WTC11 (cell line): Measurements from ENCODE around the gene CDK2. TPM values are rescaled to one million over a fixed set of nuclear protein-coding genes. Genes with fewer than 3 reads are reported as not detected.

ENCODE experiments used
- ATAC-seq: fragments of 200-7000 bp; cut with Tn5 transposase; 2 replicates; pipeline ENCODE4 v1.10.0; 2021; ENCODE audit warnings: mild to moderate bottlenecking, moderate library complexity
- CTCF ChIA-PET: fragments of 300-600 bp; sonication (Branson Sonifier 250); formaldehyde crosslinking; loops from one replicate; lab custom pipeline; 2021; ENCODE audit warnings: antibody characterized with exemption; lab: Charles Lee
- POLR2A ChIA-PET: fragments of 350-600 bp; sonication (Branson Sonifier 250); formaldehyde crosslinking; loops from one replicate; lab custom pipeline; 2021; ENCODE audit warnings: antibody characterized with exemption; lab: Charles Lee
- DNase-seq: peaks from one replicate; pipeline ENCODE4 v3.0.0; 2021; ENCODE audit warnings: low spot score
- H3K27ac Mint-ChIP-seq: 2 replicates; pipeline ENCODE4 v1.8.0; 2021; ENCODE audit warnings: mixed read lengths
- H3K27me3 Mint-ChIP-seq: 2 replicates; pipeline ENCODE4 v1.8.0; 2021; ENCODE audit warnings: low read depth, mild to moderate bottlenecking, moderate library complexity, mixed read lengths
- H3K36me3 Mint-ChIP-seq: 2 replicates; pipeline ENCODE4 v1.8.0; 2021; ENCODE audit warnings: mixed read lengths
- H3K4me1 Mint-ChIP-seq: 2 replicates; pipeline ENCODE4 v1.8.0; 2022; ENCODE audit warnings: mixed read lengths
- H3K4me3 Mint-ChIP-seq: 2 replicates; pipeline ENCODE4 v1.8.0; 2021; ENCODE audit warnings: mild to moderate bottlenecking, moderate library complexity, mixed read lengths
- H3K9me3 Mint-ChIP-seq: 2 replicates; pipeline ENCODE4 v1.8.0; 2021; ENCODE audit warnings: mixed read lengths
- CDX4 ChIP-seq: fragments of 250-450 bp; sonication (Bioruptor Pico); IDR thresholded peaks from 2 replicates; pipeline ENCODE4 v1.9.0; 2021; ENCODE audit warnings: moderate library complexity, mild to moderate bottlenecking, inconsistent platforms, borderline replicate concordance
- CREB1 ChIP-seq: sonication (generic); formaldehyde crosslinking; IDR thresholded peaks from 2 replicates; pipeline ENCODE4 v1.8.0; 2023; ENCODE audit warnings: mild to moderate bottlenecking, missing genetic modification reagents
- CREM ChIP-seq: sonication (generic); formaldehyde crosslinking; IDR thresholded peaks from 2 replicates; pipeline ENCODE4 v1.8.1; 2022; ENCODE audit warnings: mild to moderate bottlenecking, missing genetic modification reagents, moderate library complexity
- E2F1 ChIP-seq: sonication (generic); formaldehyde crosslinking; IDR thresholded peaks from 2 replicates; pipeline ENCODE4 v1.8.0; 2022; ENCODE audit warnings: mild to moderate bottlenecking, missing genetic modification reagents
- ELF4 ChIP-seq: sonication (generic); formaldehyde crosslinking; IDR thresholded peaks from 2 replicates; pipeline ENCODE4 v1.8.1; 2022; ENCODE audit warnings: low read depth, mild to moderate bottlenecking, moderate library complexity, missing genetic modification reagents
- MXD4 ChIP-seq: fragments of 250-450 bp; sonication (Bioruptor Pico); IDR thresholded peaks from 2 replicates; pipeline ENCODE4 v1.8.0; 2021; ENCODE audit warnings: mild to moderate bottlenecking, moderate library complexity, borderline replicate concordance
- NR3C1 ChIP-seq: sonication (generic); formaldehyde crosslinking; conservative IDR thresholded peaks from 2 replicates; pipeline ENCODE4 v1.8.1; 2023; ENCODE audit warnings: low read depth, mild to moderate bottlenecking, missing genetic modification reagents
- SMAD3 ChIP-seq: sonication (generic); formaldehyde crosslinking; IDR thresholded peaks from 2 replicates; pipeline ENCODE4 v1.8.0; 2022; ENCODE audit warnings: missing genetic modification reagents, mild to moderate bottlenecking, borderline replicate concordance
- TEAD1 ChIP-seq: sonication (generic); formaldehyde crosslinking; IDR thresholded peaks from 2 replicates; pipeline ENCODE4 v1.8.0; 2022; ENCODE audit warnings: mild to moderate bottlenecking, missing genetic modification reagents
- TP53 ChIP-seq: sonication (generic); formaldehyde crosslinking; IDR thresholded peaks from 2 replicates; pipeline ENCODE4 v1.8.1; 2023; ENCODE audit warnings: mild to moderate bottlenecking, missing genetic modification reagents
- ZBTB43 ChIP-seq: sonication (generic); formaldehyde crosslinking; IDR thresholded peaks from 2 replicates; pipeline ENCODE4 v1.8.1; 2023; ENCODE audit warnings: mild to moderate bottlenecking, missing genetic modification reagents
- ZMAT4 ChIP-seq: fragments of 250-450 bp; sonication (Bioruptor Pico); IDR thresholded peaks from 2 replicates; pipeline ENCODE4 v1.9.0; 2021; ENCODE audit warnings: mild to moderate bottlenecking
- ZNF138 ChIP-seq: sonication (generic); formaldehyde crosslinking; conservative IDR thresholded peaks from 2 replicates; pipeline ENCODE4 v1.8.1; 2022; ENCODE audit warnings: mild to moderate bottlenecking, moderate library complexity, missing genetic modification reagents
- ZNF232 ChIP-seq: sonication (generic); formaldehyde crosslinking; IDR thresholded peaks from 2 replicates; pipeline ENCODE4 v1.8.0; 2022; ENCODE audit warnings: mild to moderate bottlenecking, missing genetic modification reagents
- ZNF317 ChIP-seq: sonication (generic); formaldehyde crosslinking; IDR thresholded peaks from 2 replicates; pipeline ENCODE4 v1.8.1; 2023; ENCODE audit warnings: low read depth, mild to moderate bottlenecking, moderate library complexity, missing genetic modification reagents, borderline replicate concordance
- ZNF423 ChIP-seq: fragments of 250-450 bp; sonication (Bioruptor Pico); IDR thresholded peaks from 2 replicates; pipeline ENCODE4 v2.1.2; 2022; ENCODE audit warnings: mild to moderate bottlenecking, moderate library complexity
- ZNF512 ChIP-seq: sonication (generic); formaldehyde crosslinking; IDR thresholded peaks from 2 replicates; pipeline ENCODE4 v1.8.1; 2022; ENCODE audit warnings: missing genetic modification reagents, borderline replicate concordance
- ZSCAN18 ChIP-seq: fragments of 250-450 bp; sonication (Bioruptor Pico); IDR thresholded peaks from 2 replicates; pipeline ENCODE4 v2.1.2; 2022; ENCODE audit warnings: mild to moderate bottlenecking, moderate library complexity
- total RNA-seq: library from RNA; stranded (reverse); gene quantifications from 3 replicates; pipeline ENCODE4 v1.2.3, GENCODE V29; 2021

Gene CDK2
- total RNA-seq, 1 experiment from 2014 or later: 43.1 TPM

GRCh38 chr12:55972042-55972441 is 5.4 kb downstream of the CDK2 start (continued):
- TF ChIP-seq CDX4 (CRISPR knock-in tag) (no peak), ZBTB43 (CRISPR knock-in tag) (no peak), ZNF317 (CRISPR knock-in tag) (no peak)

GRCh38 chr12:55972456-55972855 is 5.8 kb downstream of the CDK2 start:
- H3K9me3 Mint-ChIP-seq: no peaks in the 10 kb centered on the region
- TF ChIP-seq TEAD1 (no peak), CREB1 (CRISPR knock-in tag) (no peak), SMAD3 (CRISPR knock-in tag) (no peak), NR3C1 (CRISPR knock-in tag) (no peak), ZSCAN18 (no peak), TP53 (CRISPR knock-in tag) (no peak), ZNF317 (CRISPR knock-in tag) (no peak), ZNF138 (CRISPR knock-in tag) (no peak), ZNF512 (no peak), CREM (CRISPR knock-in tag) (no peak), MXD4 (CRISPR knock-in tag) (no peak), ZMAT4 (CRISPR knock-in tag) (no peak), ZNF423 (CRISPR knock-in tag) (no peak), ZNF232 (no peak), E2F1 (no peak), ELF4 (CRISPR knock-in tag) (no peak)
- TF ChIP-seq, all 79 proteins: peak for 0
- H3K4me3 Mint-ChIP-seq: no peak overlapping the region
- ChIA-PET CTCF (interaction anchor here (0.6 kb wide), 1 partner anchor 75 kb away, joined by 3 read pairs; no protein-coding TSS in a partner anchor), POLR2A (no interaction called here)
- H3K36me3 Mint-ChIP-seq: peaks cover 31% of the 10 kb centered on the region
- peak overlapping the region; percentile 92 for H3K27ac Mint-ChIP-seq
- peaks cover 8% of the 10 kb centered on the region for H3K4me1 Mint-ChIP-seq
- ATAC-seq (no peak), DNase-seq (no peak)
- no peaks in the 10 kb centered on the region for H3K27me3 Mint-ChIP-seq
